Activated T-cell treated with anti-CD3 and anti-CD28 coated beads for 24 hours (primary cell): ENCODE results near the gene PRM3.
A peak's percentile ranks its signal among the peaks of the same experiment; 100 is the strongest.

Experiments
- DNase-seq: peaks from one replicate; pipeline ENCODE4 v3.0.0-alpha.2; 2020; ENCODE audit warnings: low read depth

PRM3 gene

DNA sequence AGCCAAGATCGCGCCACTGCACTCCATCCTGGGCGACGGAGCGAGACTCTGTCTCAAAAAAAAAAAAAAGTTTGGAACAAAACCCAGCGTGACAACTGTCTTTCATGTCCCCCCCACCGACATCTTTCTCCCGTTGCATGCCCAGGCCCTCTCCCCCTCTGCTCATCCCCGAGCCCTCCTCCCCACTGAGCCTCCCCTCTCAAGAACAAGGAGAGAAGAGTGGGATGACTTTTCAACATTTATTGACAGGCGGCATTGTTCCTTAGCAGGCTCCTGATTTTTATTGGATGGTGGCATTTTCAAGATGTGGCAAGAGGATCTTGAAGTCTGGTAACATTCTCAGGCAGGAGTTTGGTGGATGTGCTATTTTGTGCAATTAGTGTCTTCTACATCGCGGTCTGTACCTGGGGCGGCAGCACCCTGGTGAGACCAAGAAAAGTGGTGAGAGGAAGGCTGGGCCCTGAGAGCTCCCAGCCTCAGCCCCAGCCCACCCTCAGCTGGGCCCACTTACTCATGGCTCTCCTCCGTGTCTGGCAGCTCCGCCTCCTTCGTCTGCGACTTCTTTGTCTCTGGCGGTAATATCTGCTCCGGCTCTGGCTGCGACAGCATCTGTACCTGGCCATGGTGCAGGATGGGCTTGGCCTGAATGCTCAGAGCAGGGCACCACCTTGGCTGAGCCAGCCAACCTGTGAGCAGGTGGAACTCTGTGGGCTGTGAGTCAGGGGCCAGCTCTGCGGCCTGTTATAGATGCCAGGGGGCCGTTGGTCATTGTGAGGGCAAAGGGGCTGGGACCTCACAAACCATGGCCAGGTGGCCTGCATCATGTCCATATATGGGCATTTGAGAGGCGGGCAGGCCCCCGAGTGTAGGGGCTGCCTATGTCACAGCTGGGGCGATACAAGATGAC lies 7.4 kb upstream of the PRM3 start, which contains the start of gene PRM1:
Gene PRM1, minus strand, starts transcription at position 715 of the 907 bp plus-strand sequence. Its CDS starts 92 bp downstream, at position 623.
- no peak for DNase-seq

DNA sequence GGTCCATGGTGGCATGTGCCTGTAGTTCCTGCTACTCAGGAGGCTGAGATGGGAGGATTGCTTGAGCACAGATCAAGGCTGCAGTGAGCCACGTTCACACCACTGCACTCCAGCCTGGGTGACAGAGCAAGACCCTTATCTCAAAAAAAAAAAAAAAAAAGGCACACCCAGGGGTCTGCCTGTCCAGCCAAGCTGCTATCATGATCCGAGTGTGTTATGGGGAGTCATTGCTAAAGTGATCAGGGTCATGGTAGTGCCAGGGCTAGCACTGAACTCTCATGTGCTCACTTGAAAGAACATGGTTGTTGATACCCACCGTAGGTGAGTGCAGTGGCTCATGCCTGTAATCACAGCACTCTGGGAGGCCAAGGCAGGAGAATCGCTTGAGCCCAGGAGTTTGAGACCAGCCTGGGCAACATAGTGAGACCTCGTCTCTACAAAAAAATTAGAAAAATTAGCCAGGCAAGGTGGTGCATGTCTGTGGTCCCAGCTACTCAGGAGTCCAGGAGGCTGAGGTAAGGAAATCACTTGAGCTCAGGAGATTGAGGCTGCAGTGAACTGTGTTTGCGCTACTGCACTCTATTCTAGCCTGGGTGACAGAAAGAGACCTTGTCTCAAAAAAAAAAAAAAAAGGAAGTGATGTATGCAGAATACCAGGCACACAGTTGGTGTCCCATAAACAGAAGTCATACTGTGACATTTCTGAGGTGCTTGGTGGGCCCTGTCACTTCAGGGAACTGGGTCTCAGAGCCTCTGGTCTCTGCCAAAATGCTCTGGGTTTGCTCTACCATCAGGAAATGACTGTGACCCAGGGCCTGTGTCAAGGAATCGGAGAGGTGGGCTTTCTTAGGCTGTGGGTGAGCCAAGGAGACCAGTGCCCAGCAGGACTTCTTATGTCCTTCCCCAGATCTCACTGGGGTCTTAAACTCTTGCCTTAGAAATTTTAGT lies 5.5 kb upstream of the PRM3 start:
- DNase-seq, result no peak

DNA sequence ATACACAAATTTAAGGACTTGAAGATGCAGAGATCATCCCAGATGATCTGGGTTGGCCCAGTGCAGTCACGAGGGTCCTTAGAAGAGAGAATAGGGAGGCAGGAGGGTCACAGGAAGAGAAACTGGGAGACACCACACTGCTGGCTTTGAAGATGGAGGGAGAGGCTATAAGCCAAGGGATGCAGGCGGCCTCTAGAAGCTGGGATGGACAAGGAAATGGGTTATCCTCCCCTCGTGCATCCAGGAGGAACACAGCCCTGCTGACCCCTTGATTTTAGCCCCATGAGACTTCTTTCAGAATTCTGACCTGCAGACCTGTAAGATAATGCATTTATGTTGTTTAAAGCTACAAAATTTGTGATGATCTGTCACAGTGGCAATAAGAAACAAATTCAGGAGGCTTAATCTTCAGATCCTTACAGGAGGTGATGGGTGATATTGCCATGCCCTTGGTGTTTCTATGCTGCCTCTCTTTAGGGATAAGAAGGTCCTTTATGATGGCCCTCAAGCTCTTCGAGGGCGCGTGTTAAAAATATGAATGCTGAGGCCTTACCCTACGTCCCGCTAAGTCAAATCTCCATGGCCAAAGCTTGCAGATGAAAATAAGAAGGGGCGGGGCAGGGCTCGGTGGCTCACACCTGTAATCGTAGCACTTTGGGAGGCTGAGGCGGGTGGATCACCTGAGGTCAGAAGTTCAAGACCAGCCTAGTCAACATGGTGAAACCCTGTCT lies 4.3 kb upstream of the PRM3 start:
- no peak for DNase-seq

DNA sequence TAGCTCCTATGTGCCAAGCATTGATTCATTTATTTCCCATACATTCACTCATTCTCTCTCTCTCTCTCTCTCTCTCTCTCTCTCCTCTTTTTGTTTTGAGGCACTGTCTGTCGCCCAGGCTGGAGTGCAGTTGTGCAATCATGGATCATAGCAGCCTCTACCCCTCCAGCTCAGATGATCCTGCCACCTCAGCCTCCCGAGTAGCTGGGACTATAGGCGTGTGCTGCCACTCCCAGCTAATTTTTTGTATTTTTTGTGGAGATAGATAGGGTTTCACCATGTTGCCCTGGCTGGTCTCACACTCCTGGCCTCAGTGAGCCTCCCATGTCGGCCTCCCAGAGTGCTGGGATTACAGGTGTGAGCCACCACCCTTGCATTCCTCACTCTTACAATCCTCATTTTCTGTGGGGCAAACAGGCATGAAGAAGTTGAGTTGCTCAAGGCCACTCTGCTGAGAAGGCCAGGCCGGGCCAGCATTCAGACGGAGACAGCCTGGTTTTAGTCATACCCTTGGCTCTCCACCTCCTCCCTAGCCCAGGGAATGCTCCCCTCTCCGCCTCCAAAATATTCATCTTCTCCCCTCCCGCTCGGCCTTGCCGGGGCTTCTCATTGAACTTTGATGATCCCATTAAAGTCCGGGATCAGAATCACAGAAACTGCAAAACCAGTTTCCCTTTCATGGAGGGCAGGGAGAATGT lies 3.6 kb upstream of the PRM3 start:
- DNase-seq, result no peak

DNA sequence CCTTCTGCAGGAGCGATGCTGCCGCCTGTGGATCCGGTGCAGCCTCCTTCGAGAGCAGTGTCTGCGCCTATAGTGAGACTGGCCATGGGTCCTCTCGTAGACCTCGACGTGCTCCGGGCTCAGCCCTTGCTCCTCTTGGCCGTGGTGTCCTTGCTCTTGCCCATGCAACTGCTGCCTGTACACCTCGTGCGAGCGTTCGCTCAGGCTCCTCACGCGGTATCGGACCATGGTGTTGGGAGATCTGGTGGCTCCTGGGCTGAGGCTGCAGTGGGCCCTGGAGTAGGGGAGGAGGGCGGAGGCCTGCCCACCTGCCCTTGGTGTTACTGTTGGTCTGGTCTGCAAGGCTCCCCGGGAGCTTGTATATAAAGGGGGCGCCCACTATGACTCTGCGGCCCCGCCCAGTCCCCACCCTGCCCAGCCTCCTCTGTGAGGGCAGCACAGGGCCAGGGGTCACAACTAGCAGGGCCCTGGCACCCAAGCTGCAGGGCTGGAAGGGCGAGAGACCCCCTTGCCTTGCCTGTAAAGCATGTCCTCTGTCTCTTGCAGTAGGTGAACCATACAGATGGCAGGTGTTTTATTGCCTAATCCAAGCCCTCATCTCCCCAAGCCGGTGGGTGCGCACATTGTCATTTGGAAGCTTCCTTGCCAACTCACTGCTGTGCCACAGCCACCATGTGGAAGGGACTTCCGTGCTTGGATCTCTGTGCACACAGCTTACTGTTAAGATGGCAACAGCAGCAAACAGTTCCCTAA lies 2.9 kb upstream of the PRM3 start, which contains the start of gene PRM2:
Gene PRM2, minus strand, starts transcription at position 338 of the 753 bp plus-strand sequence. Its CDS starts 110 bp downstream, at position 228.
- no peak for DNase-seq

DNA sequence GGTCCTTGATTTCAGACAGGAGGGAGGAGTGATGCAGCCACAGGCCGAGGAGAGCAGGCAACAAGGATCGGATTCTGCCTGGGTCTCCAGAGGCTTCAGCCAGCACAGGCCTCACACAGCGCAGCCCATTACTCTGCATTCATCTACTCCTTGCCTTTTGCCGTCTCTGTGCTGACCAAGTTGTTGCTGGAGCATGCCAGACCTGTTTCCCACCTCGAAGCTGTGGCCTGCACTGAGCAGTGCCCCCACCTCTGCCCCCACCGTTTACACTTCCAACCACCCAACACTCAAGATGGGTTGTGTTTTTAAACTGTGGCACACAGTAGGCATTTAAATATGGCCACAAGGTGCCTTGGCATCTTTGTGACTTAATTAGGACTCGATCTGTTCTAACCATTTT lies 1.5 kb upstream of the PRM3 start:
- DNase-seq, result no peak

DNA sequence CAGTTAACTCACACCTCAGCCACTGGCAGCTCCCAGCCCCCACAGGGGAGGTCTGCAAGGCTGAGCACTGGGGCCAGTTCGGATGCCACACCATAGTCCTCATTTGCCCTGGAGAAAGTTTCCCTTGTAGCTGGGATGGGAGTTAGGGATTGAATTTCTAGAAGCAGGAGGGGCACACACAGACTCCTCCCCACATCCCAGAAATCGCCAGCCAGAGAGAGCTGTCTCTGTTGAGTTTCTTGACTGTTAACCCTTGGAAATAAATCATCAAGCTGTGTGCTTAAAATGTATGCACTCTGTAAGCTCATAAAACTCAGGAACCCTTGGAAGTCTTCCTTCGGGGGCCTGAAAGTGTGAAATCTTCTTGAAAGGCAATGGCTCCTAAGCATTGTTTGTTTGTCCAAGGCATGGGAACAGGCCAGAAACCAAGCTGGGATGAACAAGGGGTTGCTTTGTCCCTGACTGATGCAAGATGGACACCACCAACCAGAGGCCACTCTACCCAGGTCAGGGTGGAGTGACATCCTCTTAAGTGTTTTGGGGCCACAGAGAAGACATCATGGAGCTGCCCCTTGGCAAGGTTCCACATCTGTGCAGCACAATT lies 394 bp upstream of the PRM3 start:
- DNase-seq, result no peak

DNA sequence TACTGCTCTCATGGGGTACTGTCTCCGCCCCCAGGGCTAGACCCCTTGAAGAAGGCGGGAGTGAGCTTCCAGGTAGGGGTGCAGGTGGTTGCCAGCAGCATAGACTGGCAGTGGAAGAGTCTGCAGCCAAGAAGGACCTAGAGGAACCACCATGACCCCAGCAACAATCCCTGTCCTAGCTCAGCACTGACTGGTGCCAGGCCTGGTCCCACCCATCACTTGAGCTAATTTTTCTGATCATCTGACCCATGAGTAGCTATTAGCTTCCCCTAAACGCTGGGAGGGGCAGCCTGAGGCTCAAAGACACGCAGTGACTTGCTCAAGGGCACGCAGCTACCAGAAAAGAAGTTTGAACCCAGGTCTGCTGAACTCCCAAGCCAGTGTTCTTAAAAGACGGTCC lies 945 bp downstream of the PRM3 start:
- no peak for DNase-seq

DNA sequence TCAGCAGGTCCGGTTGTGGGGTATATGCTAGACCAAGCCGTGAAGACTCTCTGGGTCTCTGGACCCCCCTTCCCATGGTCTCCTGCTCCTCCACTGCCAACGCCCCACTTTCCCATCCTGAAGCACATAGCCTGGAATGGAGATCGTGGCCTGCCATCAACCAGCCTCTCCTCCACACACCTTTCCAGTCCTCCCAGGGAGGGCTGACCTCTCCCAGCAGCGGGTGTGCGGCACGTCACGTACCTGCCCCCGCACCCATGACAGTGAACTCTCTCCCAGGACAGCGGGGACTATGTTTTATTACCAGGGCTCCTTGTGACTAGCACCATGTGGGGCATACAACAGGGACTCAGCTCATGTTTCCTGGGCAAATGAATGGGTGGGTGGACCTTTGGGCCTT lies 1.8 kb downstream of the PRM3 start:
- no peak for DNase-seq

DNA sequence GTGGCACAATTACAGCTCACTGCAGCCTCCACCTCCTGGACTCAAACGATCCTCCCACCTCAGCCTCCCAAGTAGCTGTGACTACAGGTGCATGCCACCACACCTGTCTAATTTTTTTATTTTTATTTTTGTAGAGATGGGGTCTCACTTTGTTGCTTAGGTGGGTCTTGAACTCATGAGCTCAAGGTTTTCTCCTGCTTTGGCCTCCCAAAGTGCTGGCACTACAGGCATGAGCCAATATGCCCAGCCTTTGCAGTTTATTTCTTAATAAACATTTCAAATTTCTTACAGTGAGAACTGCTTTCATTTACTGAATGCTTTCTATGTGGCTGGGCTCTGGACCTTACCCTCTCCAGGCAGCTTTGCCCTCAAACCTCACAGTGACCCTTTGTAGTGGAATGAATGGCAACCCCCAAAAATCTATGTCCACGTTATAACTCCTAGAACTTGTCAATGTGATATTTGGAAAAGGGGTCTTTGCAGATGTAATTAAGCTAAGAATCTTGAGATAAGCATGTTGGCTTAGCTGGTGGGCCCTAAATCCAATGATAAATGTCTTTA lies 2.7 kb downstream of the PRM3 start:
- DNase-seq, result no peak

DNA sequence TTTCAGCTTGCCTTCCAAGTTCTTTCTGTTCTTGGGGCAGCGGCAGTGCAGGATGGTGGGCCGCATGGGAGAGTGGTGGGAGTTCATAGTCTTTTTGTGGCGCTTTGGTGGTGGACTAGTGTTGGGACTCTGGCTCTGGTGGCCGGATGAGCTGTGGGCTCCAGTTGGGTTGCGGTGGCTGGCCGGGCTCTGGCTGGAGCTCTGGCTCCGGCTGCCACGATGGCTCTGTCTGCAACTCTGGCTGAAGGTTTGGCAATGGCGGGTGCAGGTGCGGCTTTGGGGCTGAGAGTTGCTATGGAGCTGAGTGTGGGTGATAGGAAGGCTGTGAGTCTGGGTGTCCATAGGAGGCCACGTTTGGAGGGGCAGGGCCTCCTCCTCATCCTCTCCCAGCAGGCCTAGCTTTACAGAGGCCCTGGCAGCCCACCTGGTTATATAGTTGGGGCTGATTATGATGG lies 4.5 kb downstream of the PRM3 start, which contains the start of gene TNP2:
Gene TNP2, minus strand, starts transcription at position 405 of the 455 bp plus-strand sequence. Its CDS starts 63 bp downstream, at position 342.
- no peak for DNase-seq

DNA sequence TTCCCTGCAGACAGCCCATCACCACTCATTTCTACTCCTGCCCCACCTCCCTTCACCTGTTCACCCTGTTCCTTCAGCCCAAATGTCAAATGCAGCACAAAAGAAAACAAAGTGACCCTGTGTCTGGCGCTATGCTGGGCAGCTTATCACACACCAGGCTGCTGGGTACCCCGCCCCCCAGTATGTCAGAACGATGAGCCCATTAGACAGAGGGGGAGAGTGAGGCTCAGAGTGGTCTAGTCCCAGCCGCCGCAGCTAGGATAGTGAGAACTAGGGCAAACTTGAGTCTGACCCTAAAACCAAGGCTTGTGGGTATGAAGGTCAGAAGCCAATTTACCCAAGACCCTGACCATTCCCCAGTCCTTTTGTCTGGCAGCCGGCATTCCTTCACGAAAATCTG lies 8.3 kb downstream of the PRM3 start:
- DNase-seq, result no peak

DNA sequence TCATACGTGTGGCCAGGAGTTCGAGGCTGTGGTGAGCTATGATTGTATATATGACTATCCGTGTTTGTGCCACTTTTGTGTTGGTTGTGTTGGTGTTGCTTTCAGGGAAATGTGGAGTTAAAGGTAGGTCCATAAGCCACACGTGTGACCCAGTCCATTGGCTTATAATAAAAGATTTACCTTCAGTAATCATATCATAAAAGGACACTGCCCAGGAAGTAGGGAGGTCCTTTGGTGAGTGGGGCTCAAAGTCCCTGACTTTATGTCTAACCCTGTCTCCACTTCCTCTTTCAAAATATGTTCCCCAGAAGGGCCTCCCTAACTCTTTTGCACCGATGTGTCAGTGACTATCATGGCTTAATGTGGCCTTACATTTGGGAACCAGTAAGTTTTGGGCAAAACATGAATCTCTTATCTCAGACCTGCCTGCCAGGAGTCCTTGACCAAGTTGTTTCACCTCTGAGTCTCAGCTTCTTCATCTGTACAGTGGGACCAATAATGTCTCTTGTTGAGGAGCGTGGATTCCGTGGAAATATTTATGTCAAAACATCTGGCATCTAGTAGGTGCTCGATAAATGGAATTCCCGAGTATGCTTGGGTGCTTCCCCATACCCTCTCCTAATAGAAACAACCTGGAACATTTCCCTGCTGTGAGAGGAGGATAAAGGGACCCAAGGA lies 9.1 kb downstream of the PRM3 start:
- DNase-seq, result no peak

DNA sequence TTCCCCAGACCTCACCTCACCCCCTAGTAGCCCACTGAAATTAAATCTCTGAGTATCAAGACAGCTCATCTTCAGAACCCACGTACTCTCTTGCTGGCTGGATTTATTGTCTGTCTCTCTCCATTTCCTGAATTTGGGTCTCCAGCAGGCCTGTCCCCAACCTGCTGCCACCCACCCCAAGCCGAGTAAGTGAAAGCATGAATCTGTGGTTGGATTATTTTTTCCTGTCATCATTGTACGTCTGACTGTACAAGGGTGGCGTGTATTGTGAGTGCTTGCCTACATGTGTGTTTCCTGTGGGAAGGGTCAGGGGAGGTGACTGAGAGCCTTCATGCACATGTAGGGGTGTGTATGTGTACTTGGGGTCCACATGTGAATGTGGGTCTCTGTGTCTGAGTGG lies 9.7 kb downstream of the PRM3 start:
- DNase-seq, result peak; percentile 54

DNA sequence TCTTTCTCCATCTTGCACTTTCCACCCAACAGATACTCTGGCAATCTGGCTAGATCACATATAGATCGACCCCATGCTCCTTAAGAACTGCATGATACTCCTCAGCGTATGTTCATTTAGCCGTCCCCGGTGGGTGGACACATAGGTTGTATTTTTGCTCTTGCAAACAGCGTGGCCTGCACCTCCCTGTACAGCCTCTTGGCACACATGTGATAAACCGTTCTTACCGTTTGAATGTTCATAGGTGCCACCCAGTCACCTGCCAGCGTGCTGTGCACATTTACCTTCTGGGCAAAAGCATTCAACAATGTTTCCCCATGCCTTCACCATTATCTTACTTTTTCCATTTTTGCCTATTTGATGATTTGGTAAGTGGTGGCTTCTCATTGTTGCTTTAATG lies 10.5 kb downstream of the PRM3 start:
- no peak for DNase-seq

DNA sequence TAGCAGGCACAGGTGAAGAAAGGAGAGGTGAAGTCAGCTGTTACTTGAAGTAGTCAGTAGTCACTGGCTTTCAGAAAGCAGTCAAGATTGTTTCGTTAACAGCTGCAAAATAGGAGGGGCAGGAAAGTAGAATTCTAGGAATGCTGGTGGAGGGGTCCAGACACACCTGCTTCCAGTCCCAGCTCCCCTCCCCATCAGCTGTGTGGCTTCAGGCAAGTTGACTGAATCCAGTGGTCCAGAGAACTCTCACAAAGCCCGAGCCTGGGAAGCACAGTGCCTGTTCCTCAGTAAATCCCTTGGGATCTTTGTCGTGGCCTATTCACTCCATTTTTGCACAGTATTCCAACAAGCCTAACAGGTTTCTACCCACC lies 12.8 kb downstream of the PRM3 start:
- no peak for DNase-seq

DNA sequence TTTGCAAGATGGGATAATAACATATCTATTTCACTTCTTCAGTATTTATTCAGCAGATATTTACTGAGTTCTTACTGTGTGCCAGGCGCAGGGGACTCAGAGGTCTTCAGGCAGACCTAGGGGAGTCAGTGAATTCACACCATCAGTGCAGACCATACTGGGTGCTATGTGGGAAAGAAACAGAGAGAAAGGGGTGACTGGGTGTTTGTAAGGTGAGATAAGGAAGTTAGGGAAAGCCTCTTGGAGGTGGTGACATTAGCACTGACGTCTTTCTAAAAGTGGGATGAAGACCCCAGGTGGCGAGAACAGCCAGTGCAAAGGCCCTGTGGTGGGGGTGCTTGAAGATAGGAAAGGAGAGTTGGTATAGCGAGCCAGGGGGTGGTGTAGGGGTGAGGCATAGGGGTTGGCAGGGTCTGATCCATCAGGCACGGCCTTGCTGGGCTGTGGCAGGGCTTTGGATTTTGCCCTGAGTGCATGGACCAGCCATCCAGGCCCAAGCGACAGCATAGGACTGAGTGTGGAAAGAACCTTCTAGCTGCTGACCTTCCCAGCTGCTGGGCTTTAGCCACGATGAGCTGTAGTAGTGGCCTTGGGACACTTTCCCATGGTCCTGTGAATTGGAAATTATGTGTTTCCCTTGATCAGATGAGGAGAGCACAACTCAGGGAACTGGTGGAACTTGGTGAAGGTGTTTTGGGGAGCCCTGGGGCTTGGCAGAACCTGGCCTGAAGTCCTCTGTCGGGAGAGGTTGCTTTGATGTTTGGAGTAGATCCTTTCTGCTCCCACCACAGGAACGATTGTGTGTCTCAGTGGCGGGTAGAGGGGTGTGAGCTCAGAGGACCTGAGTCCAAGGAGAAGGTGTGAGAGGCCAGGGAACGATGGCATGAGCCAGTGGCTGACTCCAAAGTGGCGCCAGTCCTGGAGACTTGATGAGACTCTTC lies 13.5 kb downstream of the PRM3 start:
- no peak for DNase-seq
